ENCODE measurements around the gene EFNA1. TPM values are rescaled to one million over a fixed set of nuclear protein-coding genes. Genes with fewer than 3 reads are reported as not detected.

EFNA1 gene
- total and polyA plus RNA-seq, 2 of the 4 experiments (the other 2 are of a cell fraction): 0.90 to 1.6 TPM

DNA sequence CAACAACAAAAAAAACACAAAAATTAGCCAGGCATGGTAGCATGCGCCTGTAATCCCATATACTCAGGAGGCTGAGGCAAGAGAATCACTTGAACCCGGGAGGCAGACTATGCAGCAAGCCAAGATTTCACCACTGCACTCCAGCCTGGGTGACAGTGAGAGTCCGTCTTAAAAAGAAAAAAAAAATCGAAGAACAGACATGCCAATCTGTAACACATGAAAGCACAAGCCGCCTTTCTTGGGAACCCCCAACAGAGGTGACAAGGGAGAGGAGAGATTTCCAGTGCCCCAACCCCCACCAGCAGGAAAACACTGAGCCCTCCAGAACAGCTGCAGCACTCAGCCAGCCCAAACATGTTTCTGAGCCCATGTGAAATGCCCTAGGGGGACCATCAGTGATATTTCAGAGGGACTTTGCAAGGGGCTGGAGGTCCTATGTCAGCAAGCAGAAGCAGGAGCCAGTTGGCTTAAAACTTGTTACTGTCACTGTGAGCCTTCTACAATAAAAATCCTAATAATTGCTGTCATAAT, 14.2 kb upstream of the EFNA1 start:
- in situ Hi-C loops (cut with MboI; ENCODE audit: low sequenced_read_pairs) (no loop called here), intact Hi-C loops (cut with micrococcal nuclease) (no loop called here), dilution Hi-C loops (cut with HindIII; ENCODE audit: low sequenced_read_pairs, unreplicated experiment) (no loop called here)
- BruUV-seq (replicated peaks): no TSS peak
- H2BK5ac ChIP-seq (ENCODE audit: low read depth, low read length, poor library complexity, severe bottlenecking): no peak overlapping the region
- no peak overlapping the region for H4K8ac ChIP-seq (ENCODE audit: low read depth in 2 of 2, low read length in 2 of 2)
- no peak overlapping the region for H2AK9ac ChIP-seq (replicated peaks; ENCODE audit: low read depth, low read length, poor library complexity)
- H3K9me1 ChIP-seq (ENCODE audit: insufficient read depth, low read length): no peaks in the 10 kb centered on the region; the same call in 1 of the 2 replicates
- H2BK15ac ChIP-seq (ENCODE audit: low read depth, low read length): no peak overlapping the region
- H2AK5ac ChIP-seq (ENCODE audit: low read depth, low read length): no peak overlapping the region
- H3K56ac ChIP-seq (ENCODE audit: extremely low read depth, insufficient read depth, low read length): no peak overlapping the region
- no peaks in the 10 kb centered on the region for H3K36me3 ChIP-seq (ENCODE audit: control insufficient read depth, insufficient read depth, low read length)
- POLR2A ChIA-PET (ENCODE audit: unreplicated experiment): no interaction called here
- no peak overlapping the region for H2AFZ ChIP-seq (replicated peaks; ENCODE audit: low read length, poor library complexity)
- TF ChIP-seq RAD21 (IDR thresholded peaks at IDR 0.05; ENCODE audit: low read length): no peak
- TF ChIP-seq RFX5 (IDR thresholded peaks at IDR 0.05; ENCODE audit: low read depth, low read length): no peak
- TF ChIP-seq RCOR1 (IDR thresholded peaks at IDR 0.05; ENCODE audit: insufficient replicate concordance, low read length): no peak
- no peak for TF ChIP-seq BHLHE40 (IDR thresholded peaks at IDR 0.05; ENCODE audit: low read depth, low read length)
- no peak for TF ChIP-seq SMC3 (IDR thresholded peaks at IDR 0.05; ENCODE audit: low read depth, low read length)
- no peak for TF ChIP-seq MAZ (IDR thresholded peaks at IDR 0.05; ENCODE audit: borderline replicate concordance, low read depth, low read length)
- no peak for TF ChIP-seq POLR2A (IDR thresholded peaks at IDR 0.05; ENCODE audit: low read depth, low read length)
- TF ChIP-seq, protein P1, sequence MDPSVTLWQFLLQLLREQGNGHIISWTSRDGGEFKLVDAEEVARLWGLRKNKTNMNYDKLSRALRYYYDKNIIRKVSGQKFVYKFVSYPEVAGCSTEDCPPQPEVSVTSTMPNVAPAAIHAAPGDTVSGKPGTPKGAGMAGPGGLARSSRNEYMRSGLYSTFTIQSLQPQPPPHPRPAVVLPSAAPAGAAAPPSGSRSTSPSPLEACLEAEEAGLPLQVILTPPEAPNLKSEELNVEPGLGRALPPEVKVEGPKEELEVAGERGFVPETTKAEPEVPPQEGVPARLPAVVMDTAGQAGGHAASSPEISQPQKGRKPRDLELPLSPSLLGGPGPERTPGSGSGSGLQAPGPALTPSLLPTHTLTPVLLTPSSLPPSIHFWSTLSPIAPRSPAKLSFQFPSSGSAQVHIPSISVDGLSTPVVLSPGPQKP (IDR thresholded peaks at IDR 0.05; ENCODE audit: borderline replicate concordance, low read depth, low read length): no peak
- TF ChIP-seq FOS (IDR thresholded peaks at IDR 0.05; ENCODE audit: low read depth, low read length): no peak
- TF ChIP-seq MAFK (IDR thresholded peaks at IDR 0.05; ENCODE audit: low read depth, low read length): no peak
- no peak overlapping the region for H3K23ac ChIP-seq (ENCODE audit: low read depth, low read length)
- H3K4me2 ChIP-seq (ENCODE audit: low read depth, low read length): no peak overlapping the region
- H3K79me1 ChIP-seq (ENCODE audit: low read depth in 1 of 2, low read length in 2 of 2): no peaks in the 10 kb centered on the region
- H3K14ac ChIP-seq (replicated peaks; ENCODE audit: low read depth, low read length): no peak overlapping the region
- no peak overlapping the region for H3K4ac ChIP-seq (ENCODE audit: low read depth, low read length)
- no peak overlapping the region for H4K91ac ChIP-seq (ENCODE audit: insufficient read depth, low read depth, low read length)
- no peak for DNase-seq
- no peak overlapping the region for H2BK20ac ChIP-seq (ENCODE audit: low read depth, low read length)
- no peak overlapping the region for H3K4me3 ChIP-seq (ENCODE audit: insufficient read depth, low read depth, low read length)
- CTCF ChIA-PET: no interaction called here
- H3K9me3 ChIP-seq (ENCODE audit: control insufficient read depth, insufficient read depth, low read length): no peaks in the 10 kb centered on the region
- H2BK120ac ChIP-seq (ENCODE audit: low read depth, low read length): no peak overlapping the region
- ATAC-seq (ENCODE audit: low read depth): no peak
- no peaks in the 10 kb centered on the region for H4K20me1 ChIP-seq (ENCODE audit: insufficient read depth, low read length)
- 69% methylated on average over 2 of the region's 5 CpGs; no CpG with 5 or more reads in 1 of the 2 experiments for WGBS, 2 experiments (ENCODE audit: extremely low coverage in 2 of 2, insufficient read length in 1 of 2)
- H4K5ac ChIP-seq (ENCODE audit: low read depth, low read length): no peak overlapping the region
- no peak overlapping the region for H3K18ac ChIP-seq (ENCODE audit: low read depth, low read length)
- no peaks in the 10 kb centered on the region for H3K4me1 ChIP-seq (ENCODE audit: control insufficient read depth, insufficient read depth, low read length)
- H3K27me3 ChIP-seq (ENCODE audit: control insufficient read depth, insufficient read depth, low read length): peaks cover 49% of the 10 kb centered on the region
- no peak overlapping the region for H3K27ac ChIP-seq (ENCODE audit: insufficient read depth, low read length)
- no peak overlapping the region for H3K9ac ChIP-seq (ENCODE audit: low read depth, low read length)
